Prostate gland (tissue), 2 donors: ENCODE results near the gene DLGAP1.

Source experiments
- CTCF ChIP-seq, 4 experiments: fragments of 200-600 bp in 2 of 4; fragments of 450-650 bp in 2 of 4; sonication (generic) in 2 of 4; IDR thresholded peaks; 1 replicate in 3 of 4; 2 replicates in 1 of 4; pipeline ENCODE4 v1.5.1; 2016 to 2019; ENCODE audit warnings: antibody characterized with exemption in 4 of 4, mild to moderate bottlenecking in 2 of 4, moderate library complexity in 2 of 4
- POLR2AphosphoS5 ChIP-seq: sonication (generic); formaldehyde crosslinking; IDR thresholded peaks from one replicate; pipeline ENCODE4 v1.6.1; 2017; ENCODE audit warnings: antibody characterized with exemption

- TF ChIP-seq POLR2AphosphoS5 (no peak), CTCF (IDR thresholded peaks at IDR 0.05) (no peak)
These were observed 394.5 kb downstream of the DLGAP1 start for GRCh38 chr18:4060427-4061281.
